ENCODE measurements around the gene API5.
A peak's percentile ranks its signal among the peaks of the same experiment; 100 is the strongest.

DNA sequence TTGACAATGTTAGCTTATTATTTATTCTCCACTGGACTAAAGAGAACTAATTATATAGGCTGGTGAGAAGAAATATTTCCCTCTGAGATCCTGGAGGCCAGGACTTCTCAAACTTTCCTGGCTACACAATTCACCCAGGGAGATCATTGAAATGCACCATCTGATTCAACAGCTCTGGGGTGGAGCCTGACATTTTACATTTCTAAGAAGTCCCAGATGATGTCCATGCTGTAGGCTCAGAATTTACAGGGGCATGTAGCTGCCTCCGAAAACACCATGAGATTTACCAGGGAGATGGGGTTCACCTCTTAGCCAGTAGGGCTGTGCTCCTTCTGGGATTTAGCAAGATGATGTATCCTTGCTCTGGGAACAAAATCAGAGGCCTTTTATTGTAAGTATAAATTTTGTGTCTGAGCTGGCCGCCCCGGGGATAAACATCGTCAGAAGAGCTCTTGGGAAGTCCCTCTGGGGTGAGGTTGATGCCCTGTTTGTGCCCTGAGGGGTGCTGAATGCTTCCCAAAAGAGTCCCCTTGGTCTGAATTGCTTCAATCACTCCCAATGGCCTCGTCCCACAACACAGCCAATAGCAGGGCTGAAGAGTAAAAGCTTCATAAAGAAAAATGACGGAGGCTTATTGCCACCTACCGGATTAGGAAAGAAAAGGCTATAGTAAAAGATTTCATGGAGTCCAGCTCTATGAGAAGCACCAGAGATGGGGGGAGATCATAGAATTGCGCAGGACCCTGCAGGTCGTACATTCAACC, 33.4 kb upstream of the API5 start:
- TF ChIP-seq EZH2 (IDR thresholded peaks at IDR 0.05; ENCODE audit: borderline replicate concordance) = no peak
- TF ChIP-seq, protein P1, sequence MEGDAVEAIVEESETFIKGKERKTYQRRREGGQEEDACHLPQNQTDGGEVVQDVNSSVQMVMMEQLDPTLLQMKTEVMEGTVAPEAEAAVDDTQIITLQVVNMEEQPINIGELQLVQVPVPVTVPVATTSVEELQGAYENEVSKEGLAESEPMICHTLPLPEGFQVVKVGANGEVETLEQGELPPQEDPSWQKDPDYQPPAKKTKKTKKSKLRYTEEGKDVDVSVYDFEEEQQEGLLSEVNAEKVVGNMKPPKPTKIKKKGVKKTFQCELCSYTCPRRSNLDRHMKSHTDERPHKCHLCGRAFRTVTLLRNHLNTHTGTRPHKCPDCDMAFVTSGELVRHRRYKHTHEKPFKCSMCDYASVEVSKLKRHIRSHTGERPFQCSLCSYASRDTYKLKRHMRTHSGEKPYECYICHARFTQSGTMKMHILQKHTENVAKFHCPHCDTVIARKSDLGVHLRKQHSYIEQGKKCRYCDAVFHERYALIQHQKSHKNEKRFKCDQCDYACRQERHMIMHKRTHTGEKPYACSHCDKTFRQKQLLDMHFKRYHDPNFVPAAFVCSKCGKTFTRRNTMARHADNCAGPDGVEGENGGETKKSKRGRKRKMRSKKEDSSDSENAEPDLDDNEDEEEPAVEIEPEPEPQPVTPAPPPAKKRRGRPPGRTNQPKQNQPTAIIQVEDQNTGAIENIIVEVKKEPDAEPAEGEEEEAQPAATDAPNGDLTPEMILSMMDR (IDR thresholded peaks at IDR 0.05; ENCODE audit: poor library complexity) = peak; percentile 60

All from hepatocyte (in vitro differentiated cells).